A204.1 (cell line): ENCODE measurements around the gene UGT1A5.

Experiments
- FAIRE-seq: peaks from 2 replicates; lab custom pipeline; 2012; peaks lifted over from hg19 to GRCh38; lab: Jason Lieb, UNC

Gene UGT1A5

DNA sequence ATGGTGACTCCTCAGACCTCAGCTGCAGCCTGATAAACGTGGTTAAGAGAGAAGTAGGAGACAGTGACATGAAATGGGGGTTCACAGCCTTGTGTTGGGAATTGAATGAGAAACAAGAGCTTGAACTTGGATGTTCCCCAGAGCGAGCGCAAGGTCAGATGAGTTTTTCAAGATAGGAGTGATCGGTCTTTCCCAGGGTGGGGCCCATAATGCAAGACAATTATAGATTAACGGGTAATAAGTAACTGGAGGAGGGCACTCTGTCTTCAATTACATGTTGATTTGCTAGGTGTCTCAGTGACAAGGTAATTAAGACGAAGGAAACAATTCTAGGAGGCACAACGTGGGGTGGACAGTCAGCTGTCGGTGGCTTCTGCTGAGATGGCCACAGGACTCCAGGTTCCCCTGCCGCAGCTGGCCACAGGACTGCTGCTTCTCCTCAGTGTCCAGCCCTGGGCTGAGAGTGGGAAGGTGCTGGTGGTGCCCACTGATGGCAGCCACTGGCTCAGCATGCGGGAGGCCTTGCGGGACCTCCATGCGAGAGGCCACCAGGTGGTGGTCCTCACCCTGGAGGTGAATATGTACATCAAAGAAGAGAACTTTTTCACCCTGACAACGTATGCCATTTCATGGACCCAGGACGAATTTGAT is at the start of gene UGT1A5:
Gene UGT1A5 (plus strand): TSS at position 297 of the 651 bp plus-strand sequence. CDS start 85 bp downstream, at position 382.
- no peak for FAIRE-seq

DNA sequence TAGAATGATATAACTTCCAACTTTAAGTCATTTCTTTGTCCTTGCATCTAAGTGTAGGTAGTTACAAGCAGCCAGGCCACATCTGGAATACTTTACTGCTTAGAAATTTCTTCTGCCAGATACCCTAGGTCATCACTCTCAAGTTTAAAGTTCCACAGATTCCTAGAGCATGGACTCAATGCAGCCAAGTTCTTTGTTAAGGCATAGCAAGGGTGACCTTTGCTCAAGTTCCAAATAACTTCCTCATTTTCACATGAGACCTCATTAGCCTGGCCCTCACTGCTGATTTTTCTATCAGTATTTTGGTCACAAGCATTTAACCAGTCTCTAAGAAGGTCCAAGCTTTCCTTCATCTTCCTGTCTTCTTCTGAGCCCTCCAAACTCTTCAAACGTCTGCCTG is 48.8 kb upstream of the UGT1A5 start:
- no peak for FAIRE-seq

DNA sequence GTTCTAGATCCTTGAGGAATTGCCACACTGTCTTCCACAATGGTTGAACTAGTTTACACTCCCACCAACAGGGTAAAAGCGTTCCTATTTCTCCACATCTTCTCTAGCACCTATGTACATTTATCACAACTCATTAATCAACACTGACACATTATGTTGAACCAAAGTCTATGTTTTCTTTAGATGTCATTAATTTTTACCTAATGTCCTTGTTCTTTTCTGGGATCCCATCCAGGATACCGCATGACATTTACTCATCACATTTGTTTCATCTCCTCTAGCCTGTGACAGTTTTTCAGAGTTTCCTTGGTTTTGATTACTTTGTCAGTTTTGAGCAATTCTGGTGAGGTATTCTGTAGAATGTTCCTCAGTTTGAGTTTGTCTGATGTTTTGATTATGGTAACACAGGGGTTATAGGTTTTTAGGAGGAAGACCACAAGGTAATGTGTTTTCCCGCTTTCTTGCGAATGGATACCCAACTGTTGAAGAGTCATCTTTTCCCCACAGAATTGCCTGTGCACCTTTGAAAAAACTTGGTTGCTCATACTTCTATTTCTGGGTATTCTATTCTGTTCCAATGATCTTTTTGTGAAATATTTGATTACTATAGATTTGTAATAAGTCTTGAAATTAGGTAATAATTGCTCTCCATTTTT is 44.0 kb upstream of the UGT1A5 start:
- no peak for FAIRE-seq

DNA sequence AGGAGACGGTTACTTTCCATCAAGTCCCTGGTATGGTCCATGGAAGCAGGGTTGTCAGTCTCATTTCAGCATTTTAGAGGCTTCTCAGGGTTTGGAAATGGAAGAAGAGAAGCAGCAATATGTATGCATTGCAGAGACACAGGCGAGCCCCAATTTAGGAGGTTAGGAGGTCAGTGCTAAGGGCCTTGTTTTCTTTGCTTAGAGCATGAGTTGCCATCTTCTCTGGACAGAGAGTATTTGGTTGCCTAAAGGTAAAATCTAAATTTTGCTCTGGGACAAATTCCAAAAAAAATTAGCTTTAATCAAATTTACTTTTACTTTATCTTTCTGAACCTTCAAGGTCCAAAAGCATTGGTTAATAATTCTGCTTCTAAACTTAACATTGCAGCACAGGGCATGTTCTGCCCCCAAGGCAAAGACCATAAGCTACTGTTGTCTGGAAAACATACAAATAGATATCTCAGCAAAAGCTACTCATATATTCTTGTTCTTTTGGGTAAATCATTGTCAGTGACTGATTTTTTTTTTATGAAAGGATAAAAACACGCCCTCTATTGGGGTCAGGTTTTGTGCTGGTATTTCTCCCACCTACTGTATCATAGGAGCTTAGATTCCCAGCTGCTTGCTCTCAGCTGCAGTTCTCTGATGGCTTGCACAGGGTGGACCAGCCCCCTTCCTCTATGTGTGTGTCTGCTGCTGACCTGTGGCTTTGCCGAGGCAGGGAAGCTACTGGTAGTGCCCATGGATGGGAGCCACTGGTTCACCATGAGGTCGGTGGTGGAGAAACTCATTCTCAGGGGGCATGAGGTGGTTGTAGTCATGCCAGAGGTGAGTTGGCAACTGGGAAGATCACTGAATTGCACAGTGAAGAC is 41.2 kb upstream of the UGT1A5 start, which contains the start of gene UGT1A9:
Gene UGT1A9 (plus strand): TSS at position 609 of the 872 bp plus-strand sequence. CDS start 37 bp downstream, at position 646.
- FAIRE-seq = no peak

DNA sequence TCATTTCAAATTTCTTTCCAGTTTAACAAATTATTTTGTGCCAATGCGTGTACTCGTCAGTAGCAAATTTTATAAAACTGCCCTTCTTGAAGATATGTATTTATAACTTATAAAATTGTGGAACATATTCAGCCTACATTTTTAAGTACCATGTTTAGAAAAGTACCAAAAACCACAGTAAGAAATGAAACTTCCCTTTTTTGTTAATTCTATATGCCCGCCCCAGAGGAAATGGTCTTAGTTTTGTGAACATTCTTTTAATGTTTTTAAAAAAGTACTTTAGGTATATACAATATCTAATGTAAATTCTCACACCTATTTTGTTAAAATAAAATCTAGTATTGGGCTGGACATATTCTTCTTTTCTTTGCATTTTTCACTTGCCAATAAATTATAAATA is 39.8 kb upstream of the UGT1A5 start:
- no peak for FAIRE-seq

DNA sequence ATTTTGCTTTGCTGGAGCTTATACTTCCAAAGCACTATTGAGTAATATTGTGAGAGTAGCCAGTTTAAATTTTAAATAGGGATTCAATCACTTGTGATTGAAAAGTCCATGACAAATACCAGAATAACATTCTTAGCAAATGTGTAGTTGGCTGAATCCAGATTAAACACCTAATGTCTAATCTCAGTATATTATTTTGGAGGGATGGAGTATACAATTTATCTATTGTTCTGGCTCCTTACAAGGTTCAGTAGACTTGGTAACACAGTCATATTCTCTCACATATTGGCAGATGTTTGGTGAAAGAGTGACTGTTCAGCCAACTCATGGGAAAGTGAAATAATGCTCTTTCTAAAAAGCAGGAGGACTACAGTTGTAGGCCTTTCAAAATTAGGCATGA is 38.8 kb upstream of the UGT1A5 start:
- FAIRE-seq = no peak

DNA sequence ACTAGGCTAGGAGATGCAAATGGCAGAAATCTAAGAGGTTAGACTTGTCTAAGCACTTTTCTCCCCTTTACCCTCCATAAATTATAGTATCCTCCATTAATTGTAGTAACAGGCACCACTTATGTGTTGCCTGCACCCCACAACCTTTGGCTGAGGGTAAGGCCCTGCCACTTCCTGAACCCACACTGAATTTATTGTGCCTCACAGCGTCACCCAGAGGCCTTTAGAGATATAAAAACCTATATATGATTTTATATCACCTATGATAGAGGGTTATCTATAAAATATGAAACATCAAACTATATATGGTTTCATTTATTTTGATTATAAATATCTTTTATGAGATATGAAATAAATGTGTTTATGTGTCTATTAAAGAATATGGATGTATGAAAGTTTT is 38.4 kb upstream of the UGT1A5 start:
- peak; percentile 55 for FAIRE-seq

DNA sequence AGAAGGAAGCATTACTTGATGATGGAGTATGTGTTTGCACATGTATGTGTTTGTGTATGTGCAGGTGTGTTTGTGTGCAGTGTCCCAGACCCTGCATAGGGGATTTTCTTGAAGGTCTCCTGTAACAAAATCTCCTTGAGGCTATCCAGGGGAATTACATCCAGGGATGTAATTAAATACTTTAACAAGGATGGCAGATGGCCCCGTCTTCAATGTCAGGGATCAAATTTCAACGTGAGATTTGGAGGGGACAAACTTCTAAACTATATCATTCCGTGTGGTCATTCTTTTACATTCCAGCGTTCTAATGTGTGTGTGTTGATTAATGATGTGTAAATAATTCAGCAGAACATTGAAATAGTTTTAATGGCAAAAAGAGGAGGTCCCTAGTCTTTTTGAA is 37.7 kb upstream of the UGT1A5 start:
- no peak for FAIRE-seq

DNA sequence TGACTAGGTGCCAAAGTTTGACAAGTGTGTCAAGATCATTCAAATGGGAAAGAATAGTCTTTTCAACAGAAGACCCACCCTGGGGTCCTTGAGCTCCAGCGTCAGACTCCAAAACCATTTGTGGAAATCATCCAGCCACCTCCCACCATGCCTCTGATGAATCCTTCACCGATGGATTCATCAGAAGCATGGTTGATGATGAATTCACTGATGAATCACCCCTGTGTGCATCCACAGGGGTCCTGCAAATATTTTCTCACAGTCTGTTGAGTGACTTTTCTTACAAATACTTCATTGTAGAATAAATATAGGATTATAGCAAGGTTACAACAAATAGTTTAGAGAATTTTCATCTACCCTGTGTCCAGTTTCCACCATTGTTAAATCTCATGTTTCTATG is 36.7 kb upstream of the UGT1A5 start:
- FAIRE-seq = no peak

DNA sequence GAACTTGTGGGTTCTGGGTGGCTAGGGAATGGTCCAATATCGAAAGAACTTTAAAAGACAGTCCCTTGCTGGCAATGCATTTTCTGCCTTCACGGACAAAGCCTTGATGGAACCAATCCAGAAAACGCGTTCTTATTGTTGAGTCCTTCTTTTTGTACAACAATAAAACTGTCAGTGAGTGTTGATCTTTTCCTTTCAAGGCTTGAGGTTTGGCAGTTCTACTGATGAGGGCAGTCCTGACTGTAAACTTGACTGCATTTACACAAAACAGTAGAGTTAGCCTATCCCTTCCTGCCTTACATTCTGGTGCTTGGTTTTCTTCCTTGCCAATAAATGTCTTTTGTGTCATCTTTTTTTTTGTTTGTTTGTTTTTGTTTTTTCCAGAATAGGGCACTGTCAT is 33.5 kb upstream of the UGT1A5 start:
- no peak for FAIRE-seq

DNA sequence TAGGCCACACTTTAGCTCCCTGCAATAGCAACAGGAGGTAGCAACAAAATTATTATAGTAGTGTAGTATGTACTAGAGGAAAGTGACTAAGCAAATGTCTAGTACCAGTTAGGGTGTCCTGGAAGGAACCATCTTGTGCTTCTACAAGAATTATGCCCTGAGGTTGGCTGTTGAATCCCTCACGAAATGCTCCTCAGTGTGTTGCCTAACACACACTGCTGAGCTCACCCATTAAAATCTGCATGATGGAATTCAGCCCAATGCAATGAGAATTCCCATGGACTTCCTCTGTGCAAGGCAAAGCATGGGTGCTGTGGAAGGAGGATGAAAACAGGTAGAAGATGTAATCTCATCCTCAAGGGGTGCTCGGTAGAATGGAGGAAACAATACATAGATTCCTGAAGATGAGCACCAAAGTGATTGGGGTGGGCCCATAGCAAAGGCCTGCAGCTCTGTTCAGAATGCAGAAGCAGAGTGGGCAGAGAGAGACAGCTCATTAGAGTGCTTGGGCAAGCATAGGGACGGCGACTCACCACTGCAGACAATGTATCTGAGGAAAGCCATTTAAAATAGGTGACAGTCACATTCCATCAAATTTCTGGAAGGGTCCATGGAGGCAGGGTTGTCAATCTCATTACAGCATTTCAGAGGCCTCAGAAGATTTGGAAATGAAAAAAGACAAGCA is 32.2 kb upstream of the UGT1A5 start:
- no peak for FAIRE-seq

DNA sequence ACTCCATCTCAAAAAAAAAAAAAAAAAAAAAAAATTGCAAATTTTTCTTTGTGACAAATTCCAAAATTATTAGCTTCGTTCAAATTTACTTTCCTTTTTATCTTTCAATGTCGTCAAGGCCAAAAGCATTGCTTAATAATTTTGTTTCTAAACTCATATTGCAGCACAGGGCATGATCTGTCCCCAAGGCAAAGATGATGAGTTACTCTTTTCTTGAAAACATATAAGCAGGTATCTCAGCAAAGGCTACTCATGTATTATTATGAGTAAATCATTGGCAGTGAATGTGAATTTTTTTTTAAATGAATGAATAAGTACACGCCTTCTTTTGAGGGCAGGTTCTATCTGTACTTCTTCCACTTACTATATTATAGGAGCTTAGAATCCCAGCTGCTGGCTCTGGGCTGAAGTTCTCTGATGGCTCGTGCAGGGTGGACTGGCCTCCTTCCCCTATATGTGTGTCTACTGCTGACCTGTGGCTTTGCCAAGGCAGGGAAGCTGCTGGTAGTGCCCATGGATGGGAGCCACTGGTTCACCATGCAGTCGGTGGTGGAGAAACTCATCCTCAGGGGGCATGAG is 31.1 kb upstream of the UGT1A5 start, which contains the start of gene UGT1A7:
Gene UGT1A7 (plus strand): TSS at position 381 of the 579 bp plus-strand sequence. CDS start 37 bp downstream, at position 418.
- no peak for FAIRE-seq

DNA sequence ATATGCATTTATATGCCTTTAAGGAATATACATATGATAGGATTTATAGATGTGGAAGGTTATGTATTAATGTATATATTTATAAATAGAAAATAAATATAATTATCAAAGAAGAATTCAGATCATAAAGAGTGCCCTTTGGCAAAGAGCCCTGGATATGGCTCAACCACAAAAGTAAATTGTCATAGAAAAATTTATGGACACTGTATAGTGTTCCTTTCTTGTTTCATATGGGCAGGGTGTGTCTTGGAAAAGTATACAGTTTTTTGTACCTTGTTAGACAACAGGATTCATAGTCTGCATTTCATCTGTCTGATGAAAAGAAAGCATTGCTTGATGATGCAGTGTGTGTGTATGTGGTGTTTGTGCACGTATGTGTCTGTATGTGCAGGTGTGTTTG is 28.1 kb upstream of the UGT1A5 start:
- FAIRE-seq = no peak

DNA sequence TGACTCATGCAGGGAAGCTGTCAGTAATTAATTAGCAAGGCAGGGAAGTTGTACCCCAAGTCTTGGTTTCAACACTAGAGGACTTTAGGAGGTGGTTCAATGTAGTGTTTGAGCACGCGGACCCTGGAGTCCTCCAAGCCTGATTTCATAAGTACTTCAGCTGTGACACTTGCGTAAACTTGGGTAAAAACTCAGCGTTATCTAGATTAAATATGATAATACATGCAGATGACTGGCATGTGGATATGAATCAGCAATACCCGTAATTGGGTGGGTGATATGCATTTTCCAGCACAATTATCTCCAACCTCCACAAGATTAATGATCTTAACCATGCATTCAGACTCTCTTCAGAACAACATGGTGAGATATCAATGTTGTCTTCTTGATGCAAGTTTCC is 25.8 kb upstream of the UGT1A5 start:
- FAIRE-seq = no peak

DNA sequence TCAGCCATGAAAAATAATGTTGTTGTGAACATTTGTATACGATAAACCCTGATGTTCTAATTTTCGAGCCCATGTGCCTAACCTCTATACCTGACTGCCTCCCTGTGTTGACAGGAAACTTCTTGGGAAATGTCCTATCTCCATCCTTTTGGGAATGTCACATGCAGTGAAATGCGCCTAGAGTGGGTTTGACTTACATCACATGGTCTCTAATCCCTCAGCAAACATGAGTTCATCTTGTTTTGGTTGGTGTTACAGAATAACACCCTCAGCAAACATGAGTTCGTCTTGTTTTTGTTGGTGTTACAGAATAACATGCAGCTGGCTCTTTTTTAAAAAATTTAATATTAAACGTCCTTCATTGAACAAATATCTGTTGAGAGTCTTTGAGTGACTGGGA is 24.4 kb upstream of the UGT1A5 start:
- FAIRE-seq = no peak

DNA sequence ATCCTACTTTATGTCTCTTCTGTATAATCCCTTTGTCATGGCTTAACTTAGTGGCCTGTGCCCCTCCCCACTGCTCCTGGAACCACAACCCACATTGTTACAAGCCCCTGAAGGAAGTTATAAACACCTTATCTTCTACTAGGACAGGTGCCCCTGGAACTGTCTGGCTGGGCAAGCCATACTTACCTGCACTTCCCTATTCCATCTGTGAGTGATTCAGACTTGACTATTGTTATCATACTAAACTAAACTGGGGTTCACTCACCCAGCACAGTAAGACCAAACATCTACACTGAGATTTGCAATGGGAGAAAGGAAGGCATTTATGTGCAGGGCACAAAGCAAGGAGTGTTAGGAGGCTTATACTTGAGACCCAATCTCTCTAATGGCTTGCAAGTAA is 23.7 kb upstream of the UGT1A5 start:
- FAIRE-seq = no peak

DNA sequence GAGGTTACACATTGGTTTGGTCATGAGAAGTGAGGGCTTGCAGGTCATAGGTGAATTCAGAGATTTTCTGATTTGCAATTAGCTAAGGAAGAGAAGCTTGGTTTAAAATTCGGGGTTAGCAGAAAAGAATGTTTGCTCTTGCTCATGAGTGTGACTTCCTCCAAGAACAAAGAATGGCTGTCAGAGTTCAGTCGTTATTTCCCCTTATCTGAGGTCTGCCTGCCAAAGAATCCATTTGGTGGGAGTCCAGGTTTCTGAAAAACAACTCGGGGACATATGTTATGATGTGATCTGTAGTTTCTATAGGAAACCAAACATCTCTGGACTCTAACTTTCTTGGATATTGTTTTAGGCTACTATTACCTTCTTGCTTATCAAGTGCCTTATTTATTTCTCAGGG is 23.2 kb upstream of the UGT1A5 start:
- no peak for FAIRE-seq

DNA sequence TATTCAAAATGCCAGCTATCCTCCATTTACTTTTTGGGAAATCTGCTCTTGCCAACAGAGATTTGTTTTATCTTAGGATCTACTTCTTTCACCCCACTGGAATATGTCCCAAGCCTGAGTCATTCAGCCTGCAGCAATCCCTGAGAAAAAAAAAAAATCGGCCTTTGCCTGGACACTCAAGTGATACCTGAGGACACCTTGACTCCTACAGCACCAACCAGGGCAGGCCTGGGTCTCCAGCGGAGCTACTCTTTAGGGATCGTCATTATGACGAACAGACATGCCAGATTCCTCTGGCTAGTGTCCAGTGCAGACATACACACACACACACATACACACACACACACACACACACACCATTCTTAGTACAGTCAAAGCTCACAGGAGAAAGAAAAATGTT is 22.3 kb upstream of the UGT1A5 start:
- FAIRE-seq = no peak

DNA sequence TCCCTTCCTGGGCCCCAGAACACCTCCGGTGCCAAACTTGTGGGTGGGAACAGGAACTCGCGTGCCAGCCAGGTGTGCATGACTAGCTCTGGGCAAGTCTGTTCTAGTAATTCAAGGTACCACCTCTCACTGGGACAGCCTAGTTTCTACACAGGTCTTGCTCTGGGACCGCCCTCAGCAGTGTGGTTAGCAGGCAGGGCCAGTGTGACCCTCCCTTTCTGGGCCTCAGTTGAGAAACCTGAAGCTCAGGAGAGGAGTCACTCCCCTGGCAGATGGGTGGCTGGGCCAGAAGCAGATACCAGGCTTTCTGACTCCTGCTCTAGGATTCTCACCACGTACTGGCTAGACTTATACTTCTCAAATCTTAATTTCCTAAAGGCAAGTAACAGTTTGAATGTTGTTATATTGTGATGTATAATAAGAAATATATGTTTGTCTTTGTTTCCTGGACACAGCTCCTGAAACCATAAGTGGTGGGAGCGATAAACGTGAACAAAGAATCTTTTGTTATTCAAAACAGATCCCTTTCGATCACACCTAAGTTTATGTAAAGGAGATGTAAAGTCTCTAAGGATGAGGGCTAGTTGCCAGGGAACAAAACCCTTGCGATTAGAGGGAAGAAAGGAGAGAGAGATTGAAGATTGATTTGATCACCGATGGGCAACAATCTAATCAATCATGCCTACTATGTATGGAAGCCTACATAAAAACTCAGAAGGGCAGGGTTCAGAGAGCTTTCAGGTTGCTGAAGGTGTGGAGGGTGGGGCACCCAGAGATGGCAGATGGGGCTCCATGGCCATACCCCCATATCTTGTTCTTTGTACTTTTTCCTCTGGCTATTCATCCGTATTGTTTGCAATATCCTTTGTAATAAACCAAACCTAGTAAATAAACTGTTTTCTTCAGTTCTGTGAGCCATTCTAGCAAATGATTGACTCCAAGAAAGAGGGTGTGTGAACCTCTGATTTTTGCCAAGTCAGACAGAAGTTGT is 21.0 kb upstream of the UGT1A5 start:
- no peak for FAIRE-seq

DNA sequence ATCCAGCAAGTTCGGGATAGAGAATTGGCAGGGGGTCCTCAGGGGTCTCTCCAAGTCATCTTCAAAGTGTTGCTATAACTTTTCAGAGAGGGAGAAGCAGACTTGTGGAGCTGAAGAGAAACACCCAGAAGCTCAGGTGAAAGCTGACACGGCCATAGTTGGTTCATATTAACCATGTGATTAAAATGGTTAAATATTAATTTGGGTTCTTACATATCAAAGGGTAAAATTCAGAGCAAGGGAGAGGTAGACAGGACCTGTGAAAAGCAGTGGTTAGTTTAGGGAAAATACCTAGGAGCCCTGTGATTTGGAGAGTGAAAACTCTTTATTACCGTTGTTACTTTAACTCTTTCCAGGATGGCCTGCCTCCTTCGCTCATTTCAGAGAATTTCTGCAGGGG is 20.1 kb upstream of the UGT1A5 start, which contains the start of gene UGT1A6:
Gene UGT1A6 (plus strand): TSS at position 243 of the 400 bp plus-strand sequence. CDS start 115 bp downstream, at position 358.
- FAIRE-seq = no peak

DNA sequence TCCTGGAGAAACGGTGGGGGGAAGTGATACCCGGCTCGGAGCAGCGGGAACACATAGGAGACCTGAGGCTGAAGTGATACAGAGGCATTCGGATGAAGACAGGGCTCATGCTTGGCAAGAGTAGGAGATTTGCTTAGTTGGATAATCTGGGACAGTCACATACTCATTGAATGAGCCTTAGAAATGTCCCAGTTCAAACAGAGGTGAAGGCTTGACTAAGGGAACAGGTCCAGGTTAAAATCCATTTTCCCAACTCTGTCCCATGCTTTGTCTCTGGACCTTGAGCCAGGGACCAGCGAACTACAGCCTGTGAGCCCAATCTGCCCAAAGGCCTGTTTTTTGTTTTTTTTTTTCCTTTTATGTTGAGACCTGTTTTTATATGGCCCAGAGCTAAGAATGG is 18.7 kb upstream of the UGT1A5 start:
- no peak for FAIRE-seq
